Measurements from ENCODE around the gene ELF2.
"Not testable (repeated sequence)": the region's sequence is repeated elsewhere in the genome, so short reads cannot be mapped to it uniquely, and the experiment has no call there.

Gene ELF2

DNA sequence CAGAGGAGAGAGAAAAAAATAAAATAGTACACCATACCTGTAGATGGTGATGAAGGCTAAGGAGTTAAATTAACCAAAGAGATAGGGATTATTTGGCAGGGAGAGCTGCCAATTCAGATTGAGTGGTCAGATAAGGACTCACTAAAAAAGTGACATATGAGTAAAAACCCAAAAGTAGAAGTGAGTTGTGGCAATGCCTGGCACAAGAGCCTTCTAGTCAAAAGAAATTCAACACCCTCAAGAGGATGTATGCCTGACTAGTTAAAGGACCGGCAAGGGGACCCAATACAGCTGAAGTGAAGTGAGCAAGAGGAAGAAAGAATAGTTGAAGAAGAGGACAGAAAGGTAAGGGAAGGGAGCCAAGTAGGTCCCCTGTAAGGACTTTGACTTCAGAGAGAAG, 34.9 kb downstream of the ELF2 start:
- peaks cover 23% of the 10 kb centered on the region for H3K4me1 Mint-ChIP-seq (ENCODE audit: low read depth)
- no peak overlapping the region for H3K27ac Mint-ChIP-seq
- no peak for DNase-seq
- peaks cover 8% of the 10 kb centered on the region for H3K36me3 Mint-ChIP-seq (ENCODE audit: low read depth)
- no peaks in the 10 kb centered on the region for H3K27me3 Mint-ChIP-seq
- H3K9me3 Mint-ChIP-seq = peaks cover 13% of the 10 kb centered on the region
- no peak overlapping the region for H3K4me3 Mint-ChIP-seq

DNA sequence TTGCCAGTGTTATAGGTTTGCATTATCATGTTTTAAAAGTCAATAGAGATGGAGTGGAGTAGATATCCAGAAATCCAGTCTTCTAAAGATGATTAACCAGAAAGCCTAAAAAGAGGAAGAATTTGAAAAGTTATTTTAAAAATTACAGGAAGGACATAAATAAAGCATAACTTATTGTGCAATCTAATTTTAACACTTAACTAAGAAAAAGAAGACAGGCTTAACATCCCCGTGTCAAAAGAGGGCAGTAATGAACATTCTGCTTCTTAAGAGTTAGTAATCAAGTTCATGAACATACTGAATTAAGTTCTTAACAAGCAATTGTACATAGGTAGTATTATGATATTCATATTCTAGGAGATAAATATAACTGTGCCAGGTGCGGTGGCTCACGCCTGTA, 39.3 kb downstream of the ELF2 start:
- no peaks in the 10 kb centered on the region for H3K27me3 Mint-ChIP-seq
- no peak overlapping the region for H3K4me3 Mint-ChIP-seq
- no peak for DNase-seq
- peaks cover 11% of the 10 kb centered on the region for H3K36me3 Mint-ChIP-seq (ENCODE audit: low read depth)
- H3K9me3 Mint-ChIP-seq = no peaks in the 10 kb centered on the region
- peaks cover 6% of the 10 kb centered on the region for H3K4me1 Mint-ChIP-seq (ENCODE audit: low read depth)
- H3K27ac Mint-ChIP-seq = no peak overlapping the region

DNA sequence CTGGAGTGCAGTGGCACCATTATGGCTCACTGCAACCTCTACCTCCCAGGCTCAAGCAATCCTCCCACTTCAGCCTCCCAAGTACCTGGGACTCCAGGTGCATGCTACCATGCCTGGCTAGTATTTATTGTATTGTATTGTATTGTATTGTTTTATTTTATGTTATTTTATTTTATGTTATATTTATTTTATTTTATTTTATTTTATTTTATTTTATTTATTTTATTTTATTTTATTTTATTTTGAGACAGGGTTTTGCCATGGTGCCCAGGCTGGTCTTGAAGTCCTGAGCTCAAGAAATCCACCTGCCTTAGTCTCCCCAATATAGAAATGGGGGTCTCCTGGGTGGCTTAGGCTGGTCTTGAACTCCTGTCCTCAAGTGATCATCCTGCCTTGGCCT, 42.6 kb downstream of the ELF2 start:
- H3K27ac Mint-ChIP-seq = no peak overlapping the region
- no peaks in the 10 kb centered on the region for H3K9me3 Mint-ChIP-seq
- no peak overlapping the region for H3K4me3 Mint-ChIP-seq
- H3K36me3 Mint-ChIP-seq (ENCODE audit: low read depth) = peaks cover 11% of the 10 kb centered on the region
- DNase-seq = no peak
- H3K27me3 Mint-ChIP-seq = no peaks in the 10 kb centered on the region
- no peaks in the 10 kb centered on the region for H3K4me1 Mint-ChIP-seq (ENCODE audit: low read depth)

DNA sequence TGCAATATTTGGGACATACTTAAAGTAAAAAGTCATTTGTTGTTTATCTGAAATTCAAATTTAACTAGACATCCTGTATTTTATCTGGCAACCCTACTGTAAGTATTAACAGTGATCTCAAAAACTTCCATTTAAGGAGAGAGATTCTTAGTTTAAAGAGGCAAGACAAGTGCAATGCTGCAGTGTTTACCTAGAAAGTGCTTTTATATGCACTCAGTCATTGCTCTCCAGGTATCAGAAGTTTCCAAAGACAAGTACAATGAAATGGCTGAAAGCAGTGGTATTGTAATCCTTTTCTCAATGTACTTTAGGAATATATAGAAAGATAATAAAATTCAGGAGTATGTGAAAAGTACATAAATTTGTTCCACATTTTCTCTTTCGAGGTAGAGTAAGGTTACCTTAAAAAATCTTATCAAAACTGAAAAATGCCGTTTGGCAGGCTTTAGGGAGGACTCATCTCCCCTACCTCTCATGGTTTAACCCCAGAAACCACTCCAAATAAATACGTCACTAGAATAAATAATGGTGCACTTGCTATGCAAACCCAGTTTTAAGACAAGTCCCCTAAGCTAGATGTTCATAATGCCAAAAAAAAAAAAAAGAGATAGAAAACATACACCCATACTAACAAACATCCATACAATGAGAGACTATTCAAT, 45.7 kb downstream of the ELF2 start:
- Mint-ChIP-seq H3K4me3 (no peak overlapping the region), H3K27ac (no peak overlapping the region), H3K27me3 (no peaks in the 10 kb centered on the region), H3K36me3 (ENCODE audit: low read depth) (peaks cover 4% of the 10 kb centered on the region), H3K9me3 (no peaks in the 10 kb centered on the region), H3K4me1 (ENCODE audit: low read depth) (no peaks in the 10 kb centered on the region)
- no peak for DNase-seq

DNA sequence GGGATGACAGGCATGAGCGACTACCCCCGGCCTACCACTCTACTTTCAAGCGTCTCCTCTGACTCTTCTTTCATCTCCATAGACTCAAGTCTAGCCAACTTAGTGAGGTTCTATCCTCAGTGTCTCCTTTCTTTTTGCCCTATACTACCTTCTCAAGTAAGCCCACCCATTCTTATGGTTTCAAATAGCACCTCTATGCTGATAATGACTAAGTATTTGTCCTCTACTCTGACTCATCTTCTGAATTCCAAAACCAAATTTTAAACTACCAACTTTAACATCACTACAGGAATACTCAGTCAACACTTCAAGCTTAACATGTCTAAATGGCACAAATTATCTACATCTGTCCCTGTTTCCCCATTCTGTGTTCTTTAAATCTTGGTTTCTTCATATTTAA, 47.8 kb downstream of the ELF2 start:
- H3K4me1 Mint-ChIP-seq (ENCODE audit: low read depth) = no peaks in the 10 kb centered on the region
- H3K27me3 Mint-ChIP-seq = no peaks in the 10 kb centered on the region
- no peaks in the 10 kb centered on the region for H3K9me3 Mint-ChIP-seq
- no peak overlapping the region for H3K27ac Mint-ChIP-seq
- H3K36me3 Mint-ChIP-seq (ENCODE audit: low read depth) = no peaks in the 10 kb centered on the region
- DNase-seq = no peak
- no peak overlapping the region for H3K4me3 Mint-ChIP-seq

DNA sequence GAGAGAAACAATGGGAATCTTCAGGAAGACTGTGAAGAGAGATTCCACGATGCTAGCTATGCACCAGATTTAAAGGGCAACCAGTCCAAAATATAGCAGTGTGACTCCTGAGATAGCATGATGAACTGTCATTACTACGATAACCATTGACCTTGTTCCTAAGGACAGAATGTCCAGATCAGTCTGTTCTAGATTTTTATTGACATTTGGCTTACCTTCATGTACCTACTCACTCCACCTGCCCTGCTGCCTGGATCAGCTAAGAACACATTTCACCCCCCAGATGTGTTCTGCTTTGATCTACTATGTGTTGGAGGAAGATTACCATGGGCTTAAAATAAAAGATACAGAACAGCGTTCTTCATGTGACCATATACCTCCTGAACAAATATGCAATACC, 50.1 kb downstream of the ELF2 start:
- Mint-ChIP-seq H3K36me3 (ENCODE audit: low read depth) (peaks cover 3% of the 10 kb centered on the region), H3K4me3 (no peak overlapping the region), H3K27me3 (no peaks in the 10 kb centered on the region), H3K9me3 (no peaks in the 10 kb centered on the region), H3K27ac (no peak overlapping the region), H3K4me1 (ENCODE audit: low read depth) (no peaks in the 10 kb centered on the region)
- no peak for DNase-seq

DNA sequence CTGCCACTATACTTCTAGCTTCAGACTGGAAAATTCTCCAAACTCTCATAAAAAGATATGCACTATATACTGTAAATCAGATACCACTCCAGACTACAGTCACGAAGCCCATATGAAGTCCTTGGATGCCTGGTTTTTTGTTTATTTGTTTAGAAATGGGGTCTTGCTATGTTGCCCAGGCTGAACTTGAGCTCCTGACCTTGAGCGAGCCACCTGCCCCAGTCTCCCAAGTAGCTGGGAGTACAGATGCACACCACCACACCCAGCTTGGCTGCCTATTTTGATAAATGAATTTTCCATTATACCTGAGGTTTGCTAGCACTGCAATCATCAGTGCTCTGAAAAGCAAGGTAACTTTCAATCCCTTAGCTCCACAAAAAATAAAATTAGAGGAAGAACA, 53.1 kb downstream of the ELF2 start:
- no peaks in the 10 kb centered on the region for H3K9me3 Mint-ChIP-seq
- no peak overlapping the region for H3K4me3 Mint-ChIP-seq
- no peak overlapping the region for H3K27ac Mint-ChIP-seq
- no peaks in the 10 kb centered on the region for H3K4me1 Mint-ChIP-seq (ENCODE audit: low read depth)
- no peak for DNase-seq
- peaks cover 3% of the 10 kb centered on the region for H3K36me3 Mint-ChIP-seq (ENCODE audit: low read depth)
- H3K27me3 Mint-ChIP-seq = no peaks in the 10 kb centered on the region

DNA sequence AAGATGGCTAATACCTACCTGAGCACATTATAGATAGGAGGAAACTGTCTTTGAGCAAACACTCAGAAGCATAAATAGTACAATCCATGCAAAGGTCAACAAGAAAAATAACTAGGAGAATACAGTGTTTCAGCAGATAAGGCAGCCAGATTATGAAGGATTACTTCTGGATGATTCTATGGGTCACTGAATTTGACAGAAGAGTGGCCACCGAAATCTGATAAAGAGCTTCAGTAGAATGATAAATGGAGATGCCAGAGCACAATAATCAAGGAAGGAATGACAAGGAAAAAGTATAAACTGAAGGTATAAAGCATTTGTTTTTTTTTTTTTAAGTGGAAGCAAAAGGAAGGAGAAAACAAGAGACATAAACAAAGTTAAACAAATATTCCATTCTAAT, 58.7 kb downstream of the ELF2 start:
- no peaks in the 10 kb centered on the region for H3K9me3 Mint-ChIP-seq
- no peaks in the 10 kb centered on the region for H3K4me1 Mint-ChIP-seq (ENCODE audit: low read depth)
- peaks cover 4% of the 10 kb centered on the region for H3K36me3 Mint-ChIP-seq (ENCODE audit: low read depth)
- H3K27me3 Mint-ChIP-seq = no peaks in the 10 kb centered on the region
- no peak overlapping the region for H3K4me3 Mint-ChIP-seq
- no peak for DNase-seq
- no peak overlapping the region for H3K27ac Mint-ChIP-seq

DNA sequence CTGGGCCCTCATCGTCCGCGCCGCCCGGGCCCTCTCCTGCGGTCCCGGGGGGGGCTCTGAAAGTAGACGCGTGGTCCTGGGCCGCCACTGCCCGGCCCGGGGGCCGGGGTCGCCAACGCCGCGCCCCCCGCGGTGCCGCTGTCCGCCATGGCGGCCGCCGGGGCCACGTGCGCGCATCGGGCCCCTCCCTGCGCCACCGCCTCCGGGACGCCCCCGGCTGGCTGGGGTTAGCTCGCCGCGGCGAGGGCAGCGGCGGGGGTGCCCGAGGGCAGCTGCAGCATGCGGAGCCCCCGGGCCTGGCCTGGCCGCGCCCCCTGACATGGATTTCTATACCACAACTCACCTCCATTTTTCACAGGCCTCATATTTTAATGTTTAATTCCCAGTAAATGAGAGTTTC, 61.8 kb downstream of the ELF2 start:
- no peaks in the 10 kb centered on the region for H3K9me3 Mint-ChIP-seq
- peaks cover 4% of the 10 kb centered on the region for H3K36me3 Mint-ChIP-seq (ENCODE audit: low read depth)
- no peak overlapping the region for H3K27ac Mint-ChIP-seq
- no peaks in the 10 kb centered on the region for H3K27me3 Mint-ChIP-seq
- no peak for DNase-seq
- no peaks in the 10 kb centered on the region for H3K4me1 Mint-ChIP-seq (ENCODE audit: low read depth)
- no peak overlapping the region for H3K4me3 Mint-ChIP-seq

DNA sequence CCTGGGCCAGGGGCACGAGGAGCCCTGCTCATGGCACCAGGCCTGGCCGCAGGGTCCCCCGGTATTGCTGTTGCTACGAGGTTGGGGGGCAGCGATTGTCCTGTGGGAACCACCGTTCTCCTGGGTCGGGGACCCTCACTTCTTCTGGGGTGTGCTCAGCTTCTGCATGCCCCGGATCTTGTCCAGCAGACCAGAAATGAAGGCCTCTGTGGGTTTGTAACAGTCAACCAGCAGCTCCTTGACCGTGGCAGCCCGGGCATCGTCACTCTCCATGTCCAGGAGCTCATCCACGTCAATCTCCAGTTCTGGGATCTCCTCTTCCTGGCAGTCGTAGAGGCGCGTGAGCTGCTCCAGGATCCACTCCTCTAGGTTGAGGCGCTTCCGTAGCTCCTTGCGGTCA, 62.2 kb downstream of the ELF2 start:
- not testable (repeated sequence) for H3K9me3 Mint-ChIP-seq; H3K36me3 Mint-ChIP-seq (ENCODE audit: low read depth); H3K4me3 Mint-ChIP-seq; H3K27me3 Mint-ChIP-seq; DNase-seq; H3K27ac Mint-ChIP-seq; H3K4me1 Mint-ChIP-seq (ENCODE audit: low read depth)

DNA sequence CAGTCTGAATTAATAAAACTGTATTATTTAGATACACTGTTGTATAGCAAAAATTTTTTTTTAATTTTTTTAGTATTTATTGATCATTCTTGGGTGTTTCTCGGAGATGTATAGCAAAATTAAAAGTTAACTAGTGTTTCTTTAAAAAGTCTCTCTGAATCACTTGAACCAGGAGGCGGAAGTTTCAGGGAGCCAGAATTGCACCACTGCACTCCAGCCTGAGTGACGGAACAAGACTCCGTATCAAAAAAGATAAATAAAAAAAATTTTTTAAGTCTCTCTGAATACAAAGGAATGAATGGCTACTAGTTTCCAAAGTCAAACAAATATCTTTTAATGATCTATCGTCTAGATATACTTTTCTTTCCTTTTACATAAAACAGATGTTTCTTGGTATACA, 64.4 kb downstream of the ELF2 start:
- peaks cover 4% of the 10 kb centered on the region for H3K36me3 Mint-ChIP-seq (ENCODE audit: low read depth)
- no peaks in the 10 kb centered on the region for H3K9me3 Mint-ChIP-seq
- H3K4me1 Mint-ChIP-seq (ENCODE audit: low read depth) = no peaks in the 10 kb centered on the region
- no peak overlapping the region for H3K27ac Mint-ChIP-seq
- H3K27me3 Mint-ChIP-seq = no peaks in the 10 kb centered on the region
- DNase-seq = no peak
- no peak overlapping the region for H3K4me3 Mint-ChIP-seq

DNA sequence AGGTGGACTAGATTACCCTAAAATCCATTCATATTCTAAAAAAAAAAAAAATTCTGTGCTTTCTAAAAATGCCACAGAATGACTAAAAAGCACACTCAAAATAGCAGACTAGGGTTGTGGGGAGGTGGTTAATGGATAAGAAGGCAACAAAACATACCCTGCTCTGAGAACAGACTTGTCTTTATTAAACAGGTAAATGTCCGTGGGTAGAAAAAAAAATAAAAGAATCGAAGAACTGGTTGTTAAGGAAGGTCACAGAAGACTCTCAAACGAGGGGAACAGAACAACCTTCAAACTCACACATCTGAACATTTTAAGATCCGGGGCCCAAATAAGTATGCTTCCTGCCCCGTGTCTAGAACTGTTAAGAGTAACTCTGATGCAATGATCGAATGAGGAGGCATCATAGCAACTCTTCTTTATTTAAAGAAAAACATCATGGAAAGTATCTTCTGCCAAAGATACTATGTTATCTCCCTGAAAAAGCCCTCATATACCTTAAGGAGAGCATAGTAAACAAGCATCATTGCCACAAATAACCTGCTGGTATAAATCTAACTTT, 68.4 kb downstream of the ELF2 start:
- no peaks in the 10 kb centered on the region for H3K4me1 Mint-ChIP-seq (ENCODE audit: low read depth)
- no peaks in the 10 kb centered on the region for H3K9me3 Mint-ChIP-seq

DNA sequence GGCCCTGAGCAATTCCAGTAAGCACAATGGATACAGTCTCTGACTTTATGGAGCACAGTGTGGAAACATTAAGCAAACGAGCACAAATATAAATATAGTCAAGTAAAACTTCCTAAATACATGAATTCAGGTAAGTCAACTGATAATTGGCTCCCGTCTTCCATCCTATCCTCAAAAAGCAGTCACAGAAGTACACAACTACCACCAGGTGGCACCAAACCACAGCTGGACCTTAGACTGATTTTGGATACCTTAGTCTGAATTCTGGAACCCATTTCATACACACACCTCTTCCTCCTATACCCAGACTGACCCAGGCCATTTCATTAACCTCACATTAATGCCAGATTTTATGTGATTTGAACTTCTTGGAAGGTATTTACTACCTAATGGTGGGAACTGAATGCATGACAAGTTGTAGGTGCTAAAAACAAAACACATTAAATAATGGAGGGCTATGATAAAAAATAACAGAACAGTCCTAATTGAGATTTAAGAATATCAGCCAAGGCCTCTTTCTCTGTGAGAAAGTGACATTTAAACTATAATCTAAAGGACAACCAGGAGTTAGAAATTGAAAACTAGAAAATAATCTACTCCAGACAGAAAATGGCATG, 77.5 kb downstream of the ELF2 start:
- Mint-ChIP-seq H3K4me1 (ENCODE audit: low read depth) (peaks cover 2% of the 10 kb centered on the region), H3K4me3 (no peak overlapping the region), H3K9me3 (no peaks in the 10 kb centered on the region), H3K36me3 (ENCODE audit: low read depth) (no peaks in the 10 kb centered on the region), H3K27me3 (no peaks in the 10 kb centered on the region), H3K27ac (no peak overlapping the region)
- peak; percentile 66 for DNase-seq

More for the DNA sequence above, 68.4 kb downstream of the ELF2 start:
- DNase-seq = no peak
- Mint-ChIP-seq H3K4me3 (no peak overlapping the region), H3K27ac (no peak overlapping the region), H3K27me3 (no peaks in the 10 kb centered on the region), H3K36me3 (ENCODE audit: low read depth) (no peaks in the 10 kb centered on the region)

DNA sequence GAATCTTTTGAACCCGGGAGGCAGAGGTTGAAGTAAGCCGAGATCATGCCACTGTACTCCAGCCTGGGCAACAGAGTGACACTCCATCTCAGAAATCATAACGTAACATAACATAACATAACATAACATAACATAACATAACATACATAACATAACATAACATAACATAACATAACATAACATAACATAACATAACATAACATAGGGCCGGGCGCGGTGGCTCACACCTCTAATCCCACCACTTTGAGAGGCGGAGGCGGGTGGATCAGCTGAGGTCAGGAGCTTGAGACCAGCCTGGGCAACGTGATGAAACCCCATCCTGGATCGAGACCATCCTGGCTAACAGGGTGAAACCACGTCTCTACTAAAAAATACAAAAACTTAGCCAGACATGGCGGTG, 84.7 kb downstream of the ELF2 start:
- Mint-ChIP-seq H3K27me3 (no peaks in the 10 kb centered on the region), H3K27ac (no peak overlapping the region), H3K9me3 (no peaks in the 10 kb centered on the region), H3K36me3 (ENCODE audit: low read depth) (no peaks in the 10 kb centered on the region), H3K4me3 (no peak overlapping the region), H3K4me1 (ENCODE audit: low read depth) (peaks cover 3% of the 10 kb centered on the region)
- no peak for DNase-seq

DNA sequence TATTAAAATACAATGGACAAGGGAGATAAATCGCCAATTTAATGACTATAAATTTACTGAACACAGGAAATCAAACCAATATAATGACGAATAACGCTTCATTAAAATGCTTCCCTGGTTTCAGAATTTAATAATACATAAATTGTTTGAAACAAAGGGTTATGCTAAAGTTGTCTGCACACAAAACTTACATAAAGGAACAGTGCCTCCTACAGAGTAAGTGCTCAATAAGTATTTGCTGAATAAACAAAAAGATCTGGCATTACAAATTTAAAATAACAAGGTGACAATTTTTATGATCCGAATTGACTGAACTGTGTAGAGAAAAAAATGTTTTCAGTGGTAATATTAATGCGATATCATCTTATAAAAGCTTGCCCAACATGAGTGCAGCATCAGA, 91.9 kb downstream of the ELF2 start:
- peaks cover 30% of the 10 kb centered on the region for H3K36me3 Mint-ChIP-seq (ENCODE audit: low read depth)
- H3K4me3 Mint-ChIP-seq = peak overlapping the region; percentile 100
- no peak for DNase-seq
- H3K27me3 Mint-ChIP-seq = no peaks in the 10 kb centered on the region
- no peaks in the 10 kb centered on the region for H3K9me3 Mint-ChIP-seq
- H3K4me1 Mint-ChIP-seq (ENCODE audit: low read depth) = peaks cover 37% of the 10 kb centered on the region
- no peak overlapping the region for H3K27ac Mint-ChIP-seq

DNA sequence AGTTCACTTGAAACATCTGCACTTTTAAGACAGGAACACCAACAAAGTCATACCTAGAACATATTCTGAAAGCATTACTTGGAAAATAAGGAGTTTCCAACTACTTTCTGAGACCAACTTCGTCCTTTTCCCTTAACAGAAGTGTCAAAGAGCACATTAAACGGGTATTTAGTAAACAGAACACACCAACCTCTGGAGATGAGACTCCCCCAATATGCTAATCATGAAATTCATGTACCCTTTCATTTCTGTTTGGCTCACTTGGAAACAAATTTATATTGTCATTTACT, 92.3 kb downstream of the ELF2 start:
- Mint-ChIP-seq H3K4me1 (ENCODE audit: low read depth) (peaks cover 40% of the 10 kb centered on the region), H3K9me3 (no peaks in the 10 kb centered on the region), H3K27ac (peak overlapping the region; percentile 91), H3K4me3 (peak overlapping the region; percentile 100), H3K27me3 (no peaks in the 10 kb centered on the region), H3K36me3 (ENCODE audit: low read depth) (peaks cover 33% of the 10 kb centered on the region)
- no peak for DNase-seq
